GM19043 (cell line): ENCODE results near the gene PRSS56.
"Not testable (repeated sequence)": the region's sequence is repeated elsewhere in the genome, so short reads cannot be mapped to it uniquely, and the experiment has no call there.

ENCODE experiments used
- ATAC-seq: cut with Tn5 transposase; IDR thresholded peaks from one replicate; pipeline ENCODE4 v1.9.1; 2021; ENCODE audit warnings: low read depth; ENCODE audit not compliant: unreplicated experiment

PRSS56 gene

DNA sequence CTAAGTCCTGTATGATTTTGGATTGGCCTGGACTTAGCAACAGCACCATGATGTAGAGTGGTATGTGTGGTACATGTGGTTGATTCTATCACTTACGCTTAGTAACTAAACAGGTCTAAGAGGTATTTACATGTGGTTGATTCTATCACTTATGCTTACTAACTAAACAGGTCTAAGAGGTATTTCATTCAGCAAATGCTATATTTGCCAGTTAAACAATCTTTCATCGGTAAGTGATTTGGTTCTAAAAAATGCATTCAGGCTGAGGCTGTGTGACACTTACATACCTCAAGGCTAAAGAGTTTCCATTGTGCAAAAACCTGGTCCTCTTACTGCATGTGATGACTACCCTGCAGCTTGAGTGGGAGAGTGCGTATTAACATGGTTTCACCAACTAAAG, 43.4 kb downstream of the PRSS56 start:
- no peak for ATAC-seq

DNA sequence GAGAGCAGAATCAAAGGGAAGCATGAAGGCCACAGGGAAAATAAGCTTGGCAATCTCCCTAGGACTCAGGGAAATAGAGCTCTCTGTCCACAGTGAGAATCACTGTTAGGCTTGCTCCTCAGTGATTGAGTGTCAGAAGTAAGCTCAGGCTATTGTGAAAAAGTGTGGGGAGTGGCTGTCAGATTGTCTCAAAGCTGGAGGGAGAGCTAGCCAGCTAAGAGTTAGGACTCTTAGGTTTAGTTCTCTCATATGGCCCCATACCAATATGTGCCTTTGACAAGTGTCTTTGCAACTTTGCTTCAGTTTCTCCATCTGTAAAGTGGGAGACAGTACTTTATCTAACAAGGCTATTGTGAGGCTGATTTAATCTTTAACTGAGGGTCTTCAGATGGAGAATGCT, 47.5 kb downstream of the PRSS56 start:
- ATAC-seq: no peak

DNA sequence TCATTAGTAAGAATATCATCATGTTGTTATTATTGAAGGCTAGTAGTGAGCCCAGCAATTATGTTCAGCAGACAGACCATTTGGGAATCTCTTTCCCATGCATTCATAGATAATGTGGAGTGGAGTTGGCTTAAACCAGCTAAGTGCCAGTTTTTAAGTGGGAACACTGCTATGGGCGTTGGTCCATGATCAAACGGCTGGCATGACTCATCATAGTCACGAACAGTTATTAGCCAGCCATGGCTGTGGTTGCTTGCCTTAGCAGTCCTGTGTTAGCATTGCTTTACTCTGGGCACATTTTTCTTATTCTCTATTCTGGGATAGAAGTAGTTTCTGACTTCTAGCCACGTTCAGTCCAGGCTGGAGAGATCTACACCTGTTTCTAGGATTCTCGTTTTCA, 48.0 kb downstream of the PRSS56 start:
- no peak for ATAC-seq

DNA sequence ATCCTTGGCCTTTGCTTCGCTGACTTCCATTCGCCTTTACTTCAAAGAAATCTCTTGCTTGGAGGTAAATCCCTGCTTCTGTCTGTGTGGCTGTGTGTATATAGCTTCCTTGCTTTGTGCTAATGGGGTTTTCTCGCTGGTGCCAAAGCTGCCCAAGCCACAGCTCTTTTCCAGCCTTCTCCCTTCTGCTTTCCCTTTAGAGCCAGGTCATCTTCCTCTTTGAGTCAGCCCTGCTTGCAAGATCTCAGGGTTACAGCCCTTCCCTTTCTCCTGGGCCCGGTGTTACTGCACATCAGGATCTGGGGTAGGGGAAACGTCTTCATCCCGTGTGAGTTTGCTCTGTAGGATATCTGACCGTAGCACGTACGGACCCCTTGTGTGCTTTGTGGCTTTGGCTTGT, 49.4 kb downstream of the PRSS56 start:
- ATAC-seq: no peak

DNA sequence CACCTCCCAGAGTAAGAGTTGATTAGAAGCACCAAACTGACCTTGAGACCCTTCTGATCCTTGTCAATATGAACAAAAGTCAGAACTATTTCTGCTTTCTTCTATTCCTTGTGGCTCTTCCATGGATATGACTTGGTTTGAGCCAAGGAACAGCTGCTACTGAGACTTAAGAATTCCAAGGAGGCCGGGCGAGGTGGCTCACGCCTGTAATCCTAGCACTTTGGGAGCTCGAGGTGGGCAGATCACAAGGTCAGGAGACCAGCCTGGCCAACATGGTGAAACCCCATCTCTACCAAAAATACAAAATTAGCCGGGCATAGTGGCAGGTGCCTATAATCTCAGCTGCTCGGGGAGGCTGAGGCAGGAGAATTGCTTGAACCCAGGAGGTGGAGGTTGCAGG, 50.3 kb downstream of the PRSS56 start:
- not testable (repeated sequence) for ATAC-seq

DNA sequence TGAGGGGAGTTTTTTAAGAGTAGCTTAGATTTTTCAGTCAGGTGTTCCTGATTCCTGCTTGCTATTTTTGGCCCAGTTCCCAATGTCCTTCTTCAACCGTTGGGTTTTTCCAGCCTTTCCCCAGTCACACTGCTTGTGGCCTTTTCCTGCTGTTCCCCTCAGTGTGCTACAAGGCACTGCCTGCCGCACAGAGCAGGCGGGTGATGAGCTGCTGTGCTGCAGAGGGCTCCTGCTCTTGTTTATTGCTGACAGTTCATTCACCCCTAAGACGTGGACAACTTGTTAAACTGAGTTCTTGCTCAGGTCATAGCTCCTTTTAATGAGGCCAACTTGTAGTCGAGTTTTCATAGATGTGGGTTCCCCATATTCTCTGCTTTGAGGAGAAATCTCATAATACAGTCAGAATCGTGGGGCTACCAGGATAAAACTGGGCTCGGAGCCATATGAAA, 50.9 kb downstream of the PRSS56 start:
- ATAC-seq: no peak

DNA sequence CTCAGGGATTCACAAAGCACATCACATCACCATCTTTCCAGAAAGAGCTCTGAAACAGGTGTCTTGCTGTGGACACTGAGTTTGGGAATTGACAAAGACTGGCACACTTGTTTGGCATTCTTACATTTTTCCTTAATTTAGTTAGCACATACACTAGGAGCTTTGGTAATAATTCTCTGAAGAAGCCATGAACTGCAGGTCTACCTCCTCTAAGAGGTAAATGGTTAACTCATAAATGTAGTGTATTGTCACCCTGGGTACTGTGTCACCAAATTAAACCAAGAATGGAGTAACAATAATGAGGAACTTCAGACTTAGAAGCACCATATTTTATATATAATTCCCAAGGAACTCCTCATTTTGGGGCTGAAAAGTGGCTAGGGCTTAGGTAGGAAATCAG, 52.9 kb downstream of the PRSS56 start:
- no peak for ATAC-seq

DNA sequence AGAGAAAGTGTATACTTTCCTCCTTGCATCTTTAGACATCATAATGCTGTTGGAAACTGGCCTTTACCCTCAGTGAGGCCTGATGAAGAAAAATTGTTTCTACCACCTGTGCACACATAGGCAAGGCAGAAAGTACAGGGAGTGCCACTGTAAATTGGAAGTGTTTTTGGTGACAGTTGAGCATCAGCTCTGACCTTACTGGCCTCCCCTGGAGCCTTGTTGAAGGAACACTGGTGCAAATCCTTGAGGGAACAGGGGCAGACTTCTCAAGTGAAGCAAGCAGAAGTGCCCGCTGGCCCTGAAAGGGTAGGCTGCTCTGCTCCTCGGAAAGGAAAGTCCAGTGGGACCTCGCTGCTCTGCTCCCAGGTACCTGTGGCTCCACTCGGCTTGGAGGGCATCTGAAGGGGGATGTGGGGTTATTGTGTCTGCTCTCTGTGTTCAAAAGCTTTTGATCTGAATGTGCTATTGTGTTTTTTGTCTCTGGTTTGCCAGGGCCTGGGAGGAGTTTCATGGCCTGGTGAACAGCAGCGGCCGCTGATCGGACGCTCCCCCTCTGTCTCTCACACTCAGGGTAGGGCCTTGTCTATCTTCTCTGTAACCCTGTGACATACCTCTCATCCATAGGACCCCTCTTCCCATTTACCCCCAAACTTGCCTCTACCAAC, 53.7 kb downstream of the PRSS56 start:
- ATAC-seq: no peak

DNA sequence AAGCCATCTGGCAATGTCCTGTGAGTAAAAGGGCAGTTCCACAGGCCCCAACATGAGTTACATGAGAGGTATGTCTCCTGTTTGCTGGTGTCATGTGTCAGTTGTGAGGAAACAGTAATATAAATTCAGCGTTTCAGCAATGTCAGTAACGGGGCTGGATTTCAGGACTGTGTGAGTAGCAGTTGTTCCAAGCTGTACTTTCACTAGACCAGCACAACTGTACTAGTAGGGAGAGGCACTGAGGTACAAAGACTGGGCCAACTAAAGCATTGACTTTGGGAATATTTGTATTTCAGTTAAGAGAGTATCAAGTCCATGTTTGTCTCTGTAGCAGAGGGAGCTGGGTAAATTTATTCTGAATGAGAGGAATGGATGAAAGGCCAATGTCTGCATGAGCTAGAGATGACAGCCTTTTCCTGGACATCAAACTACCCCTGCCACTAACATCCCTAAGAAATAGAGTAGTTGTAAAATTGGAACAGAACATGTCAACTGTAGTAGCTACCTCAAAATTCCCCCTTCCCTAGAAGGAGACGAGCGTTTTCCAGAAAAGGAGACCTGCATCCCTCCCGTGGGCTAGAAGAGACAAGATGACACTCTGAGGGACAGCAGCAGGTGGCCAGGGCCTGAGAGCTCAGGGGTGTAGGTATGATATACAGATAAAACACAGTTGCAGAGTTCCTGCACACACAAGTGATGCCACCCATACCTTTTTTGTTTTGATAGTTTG, 54.7 kb downstream of the PRSS56 start:
- ATAC-seq: no peak
